Activated gamma-delta T cell (primary cell): ENCODE data around the gene PSMB9.

Experiments
- DNase-seq: peaks from one replicate; lab custom pipeline; 2025; lab: John Stamatoyannopoulos, UW

PSMB9 gene

GRCh38 chr6:32839356-32839755, 14.6 kb upstream of the PSMB9 start:
- no peak for DNase-seq

GRCh38 chr6:32840604-32841246, 13.3 kb upstream of the PSMB9 start:
- DNase-seq, result no peak

- DNase-seq, result no peak
Observed at GRCh38 chr6:32842021-32842650, 11.9 kb upstream of the PSMB9 start.

GRCh38 chr6:32842690-32843089, 11.3 kb upstream of the PSMB9 start:
- DNase-seq, result no peak

GRCh38 chr6:32843331-32843978, 10.5 kb upstream of the PSMB9 start:
- no peak for DNase-seq

- DNase-seq, result peak; percentile 59
Observed at GRCh38 chr6:32843979-32844838, 9.8 kb upstream of the PSMB9 start, which contains the start of gene PSMB8. Gene PSMB8 (minus strand): TSS chr6:32844047. CDS start chr6:32843996, 51 bp downstream.

- no peak for DNase-seq
Observed at GRCh38 chr6:32844839-32845383, 9.1 kb upstream of the PSMB9 start.

- DNase-seq, result no peak
Observed at GRCh38 chr6:32845384-32845884, 8.6 kb upstream of the PSMB9 start.

GRCh38 chr6:32847004-32847403, 7.0 kb upstream of the PSMB9 start:
- DNase-seq, result no peak

GRCh38 chr6:32847795-32848194, 6.2 kb upstream of the PSMB9 start:
- DNase-seq, result no peak

- no peak for DNase-seq
Observed at GRCh38 chr6:32849126-32849525, 4.9 kb upstream of the PSMB9 start.

- no peak for DNase-seq
Observed at GRCh38 chr6:32851025-32851424, 3.0 kb upstream of the PSMB9 start.

GRCh38 chr6:32852018-32852843, 1.8 kb upstream of the PSMB9 start:
- no peak for DNase-seq

- peak; percentile 48 for DNase-seq
Observed at GRCh38 chr6:32852844-32853540, 1.0 kb upstream of the PSMB9 start.

GRCh38 chr6:32854376-32855178, 585 bp downstream of the PSMB9 start:
- no peak for DNase-seq

- no peak for DNase-seq
Observed at GRCh38 chr6:32855467-32856174, 1.6 kb downstream of the PSMB9 start.

GRCh38 chr6:32857156-32857891, 3.3 kb downstream of the PSMB9 start:
- DNase-seq, result no peak

- no peak for DNase-seq
Observed at GRCh38 chr6:32858194-32858593, 4.2 kb downstream of the PSMB9 start.
